ENCODE measurements around the gene BTBD7. TPM values are rescaled to one million over a fixed set of nuclear protein-coding genes. Genes with fewer than 3 reads are reported as not detected.

Gene BTBD7
- total RNA-seq, 1 experiment from 2014 or later = 30.8 TPM

GRCh38 chr14:93267149-93267711 is 65.6 kb downstream of the BTBD7 start:
- H3K9me2 ChIP-seq (ENCODE audit: insufficient read depth) = no peaks in the 10 kb centered on the region
- H3K36me3 ChIP-seq (ENCODE audit: control insufficient read depth in 1 of 2, insufficient read depth in 2 of 2, low read length in 2 of 2) = no peaks in the 10 kb centered on the region
- ChIA-PET CTCF (no interaction called here), POLR2A (no interaction called here), RAD21 (ENCODE audit: low non-redundant PET in 1 of 2, low total read pairs in 2 of 2, uncharacterized antibody in 2 of 2, unreplicated experiment in 2 of 2) (no interaction called here)
- DNase-seq (ENCODE audit: low read depth, low spot score) = no peak
- H3K4me1 ChIP-seq (ENCODE audit: control insufficient read depth in 1 of 2, insufficient read depth in 2 of 2, low read length in 2 of 2) = peaks cover 4 to 21% of the 10 kb centered on the region in 2 experiments; a peak in 1 of 4 replicates
- intact Hi-C loops (cut with micrococcal nuclease) = no loop called here
- H3K9ac ChIP-seq (ENCODE audit: low read length) = no peak overlapping the region
- BruUV-seq (replicated peaks) = no TSS peak
- no peak overlapping the region for H3K4me3 ChIP-seq (replicated peaks in 1 of 2; ENCODE audit: low read depth in 1 of 2, low read length in 2 of 2)
- H3K4me2 ChIP-seq (ENCODE audit: low read length) = no peak overlapping the region
- ATAC-seq = no peak
- no peaks in the 10 kb centered on the region for H3K27me3 ChIP-seq (ENCODE audit: insufficient read depth, low read length)
- H3K9me3 ChIP-seq (ENCODE audit: control insufficient read depth in 1 of 2, insufficient read depth in 1 of 2, low read depth in 1 of 2, low read length in 2 of 2) = no peaks in the 10 kb centered on the region
- peaks cover 13% of the 10 kb centered on the region; the same call in 1 of the 2 replicates for H3K79me2 ChIP-seq (ENCODE audit: insufficient read depth, low read length)
- no peak overlapping the region for H3K27ac ChIP-seq (ENCODE audit: low read depth, low read length)
- H4K20me1 ChIP-seq (ENCODE audit: insufficient read depth) = no peaks in the 10 kb centered on the region
- H2AFZ ChIP-seq (ENCODE audit: low read depth, low read length, poor library complexity, severe bottlenecking) = no peak overlapping the region
- TF ChIP-seq SIN3A (IDR thresholded peaks at IDR 0.05; ENCODE audit: low read depth) = no peak
- no peak for TF ChIP-seq MAX (IDR thresholded peaks at IDR 0.05)
- no peak for TF ChIP-seq ZBTB33 (IDR thresholded peaks at IDR 0.05; ENCODE audit: extremely low read depth, insufficient replicate concordance, low read length)
- no peak for TF ChIP-seq CBX3 (IDR thresholded peaks at IDR 0.05; ENCODE audit: low read depth)
- no peak for TF ChIP-seq ELF1 (IDR thresholded peaks at IDR 0.05; ENCODE audit: borderline replicate concordance, low read depth)
- no peak for TF ChIP-seq RAD21 (IDR thresholded peaks at IDR 0.05; ENCODE audit: low read depth)
- no peak for TF ChIP-seq POLR2AphosphoS5 (IDR thresholded peaks at IDR 0.05; ENCODE audit: low read depth, low read length)
- no peak for TF ChIP-seq CTCF (IDR thresholded peaks at IDR 0.05 in 2 of 3, conservative IDR thresholded peaks at IDR 0.05 in 1 of 3; ENCODE audit: borderline replicate concordance in 1 of 3, insufficient read depth in 1 of 3, low read depth in 2 of 3, low read length in 2 of 3)
- TF ChIP-seq EZH2phosphoT487 (IDR thresholded peaks at IDR 0.05; ENCODE audit: borderline replicate concordance) = no peak
- no peak for TF ChIP-seq ATF3 (IDR thresholded peaks at IDR 0.05)
- TF ChIP-seq ZFX (IDR thresholded peaks at IDR 0.05) = no peak
- TF ChIP-seq CEBPB (IDR thresholded peaks at IDR 0.05; ENCODE audit: low read depth) = no peak
- TF ChIP-seq ZNF274 (IDR thresholded peaks at IDR 0.05; ENCODE audit: low read depth, low read length) = no peak
- TF ChIP-seq TCF7L2 (IDR thresholded peaks at IDR 0.05; ENCODE audit: borderline replicate concordance, extremely low read depth, insufficient read depth, insufficient read length) = no peak
- TF ChIP-seq SRF (IDR thresholded peaks at IDR 0.05; ENCODE audit: low read depth) = no peak
- no peak for TF ChIP-seq SP1 (IDR thresholded peaks at IDR 0.05; ENCODE audit: low read depth)
- TF ChIP-seq YY1 (IDR thresholded peaks at IDR 0.05; ENCODE audit: extremely low read depth, insufficient replicate concordance, low read depth, low read length) = no peak
- no peak for TF ChIP-seq REST (IDR thresholded peaks at IDR 0.05; ENCODE audit: low read depth)
- TF ChIP-seq POLR2A (IDR thresholded peaks at IDR 0.05; ENCODE audit: borderline replicate concordance, extremely low read depth, insufficient read depth, insufficient read length) = no peak
